HL-60 (cell line): Measurements from ENCODE around the gene PERM1.

ENCODE experiments used
- DNase-seq, 2 experiments: peaks; one replicate each; pipeline ENCODE4 v3.0.0-alpha.2; 2010 to 2020; ENCODE audit warnings: low read depth in 1 of 2, low spot score in 1 of 2
- H3K27ac ChIP-seq: fragments of 250-450 bp; sonication (Bioruptor Pico); replicated peaks from 2 replicates; pipeline ENCODE4 v1.5.1; 2020; ENCODE audit warnings: mild to moderate bottlenecking, moderate library complexity
- H3K27me3 ChIP-seq: fragments of 250-450 bp; sonication (Bioruptor Pico); 2 replicates; pipeline ENCODE4 v1.5.1; 2021; ENCODE audit warnings: mild to moderate bottlenecking, moderate library complexity; ENCODE audit not compliant: insufficient read depth, poor library complexity, severe bottlenecking
- H3K4me3 ChIP-seq: replicated peaks from 2 replicates; pipeline ENCODE4 v1.5.1; 2011; ENCODE audit warnings: mild to moderate bottlenecking, control low read depth, low read length; ENCODE audit not compliant: insufficient read depth
- CTCF ChIP-seq: IDR thresholded peaks from one replicate; pipeline ENCODE4 v1.5.1; 2011; ENCODE audit warnings: low read length, control low read depth, inconsistent platforms; ENCODE audit not compliant: insufficient read depth
- GABPA ChIP-seq: IDR thresholded peaks from 2 replicates; pipeline ENCODE4 v1.6.1; 2012; ENCODE audit warnings: low read depth
- POLR2AphosphoS5 ChIP-seq: IDR thresholded peaks from 2 replicates; pipeline ENCODE4 v1.6.1; 2012; ENCODE audit warnings: low read depth
- REST ChIP-seq: IDR thresholded peaks from 2 replicates; pipeline ENCODE4 v1.6.1; 2012; ENCODE audit warnings: low read depth; ENCODE audit not compliant: insufficient replicate concordance
- SPI1 ChIP-seq: IDR thresholded peaks from 2 replicates; pipeline ENCODE4 v1.6.1; 2012; ENCODE audit warnings: low read depth, mild to moderate bottlenecking, borderline replicate concordance

Gene PERM1

GRCh38 chr1:964691-965525, 17.0 kb downstream of the PERM1 start:
- no peak overlapping the region for H3K4me3 ChIP-seq
- no peak for DNase-seq

GRCh38 chr1:963746-964525, 18.0 kb downstream of the PERM1 start:
- Histone ChIP-seq H3K27ac (no peak overlapping the region), H3K4me3 (no peak overlapping the region), H3K27me3 (no peaks in the 10 kb centered on the region)
- DNase-seq, result no peak
- TF ChIP-seq GABPA (no peak), SPI1 (no peak), REST (no peak), POLR2AphosphoS5 (no peak), CTCF (no peak)

More at GRCh38 chr1:964691-965525, 17.0 kb downstream of the PERM1 start:
- no peak overlapping the region for H3K27ac ChIP-seq
- no peaks in the 10 kb centered on the region for H3K27me3 ChIP-seq
- TF ChIP-seq GABPA (no peak), CTCF (no peak), SPI1 (no peak)

- Histone ChIP-seq H3K4me3 (no peak overlapping the region), H3K27ac (no peak overlapping the region), H3K27me3 (no peaks in the 10 kb centered on the region)
- no peak for DNase-seq
- TF ChIP-seq GABPA (no peak), REST (no peak), POLR2AphosphoS5 (no peak), CTCF (no peak), SPI1 (no peak)
These were observed 18.6 kb downstream of the PERM1 start for GRCh38 chr1:963301-963651.
